K562 (cell line): ENCODE data around the gene OR10G8. TPM values are rescaled to one million over a fixed set of nuclear protein-coding genes. Genes with fewer than 3 reads are reported as not detected.

Source experiments
- ETV1 ChIP-seq: fragments of 450-650 bp; conservative IDR thresholded peaks from 2 replicates; pipeline ENCODE4 v1.6.1; 2016; ENCODE audit warnings: missing genetic modification characterization, control low read depth, low read depth, missing compliant biosample characterization
- FOSL1 ChIP-seq: fragments of 200-800 bp; sonication (Bioruptor generic); conservative IDR thresholded peaks from 2 replicates; pipeline ENCODE4 v1.6.1; 2016; ENCODE audit warnings: missing genetic modification characterization, missing compliant biosample characterization
- KHSRP ChIP-seq: fragments of 450-650 bp; IDR thresholded peaks from 2 replicates; pipeline ENCODE4 v1.6.1; 2017
- MTF1 ChIP-seq: fragments of 250-450 bp; sonication (Bioruptor Pico); IDR thresholded peaks from 2 replicates; pipeline ENCODE4 v1.9.0; 2021; ENCODE audit warnings: moderate library complexity, mild to moderate bottlenecking, inconsistent platforms, borderline replicate concordance
- MYNN ChIP-seq, 2 experiments: sonication (generic); formaldehyde crosslinking in 1 of 2; IDR thresholded peaks; 2 replicates each; pipeline versions ENCODE4 v1.5.0 to v1.6.1; 2016 to 2020; ENCODE audit warnings: antibody characterized with exemption in 1 of 2, missing genetic modification reagents in 1 of 2
- ZKSCAN8 ChIP-seq: fragments of 200-800 bp; sonication (Bioruptor generic); IDR thresholded peaks from 2 replicates; pipeline ENCODE4 v1.6.1; 2016; ENCODE audit warnings: missing genetic modification characterization, missing compliant biosample characterization
- polyA plus RNA-seq, 8 experiments: library from polyadenylated mRNA; depleted of rRNA in 4 of 8; stranded (reverse) in 5 of 8; unstranded in 3 of 8; fragments of >200 nt; fragmentation: Nextera tagmentation in 2 of 8; fragmentation: Illumina TruSeq in 1 of 8; extraction: Ambion mirVana in 2 of 8; extraction: Trizol in 1 of 8; gene quantifications; 2 replicates each; pipeline versions ENCODE4 v1.2.1 to v1.2.3, GENCODE V29; 2011 to 2014; ENCODE audit warnings: inconsistent platforms in 1 of 8, missing spikeins in 1 of 8
- total RNA-seq, 7 experiments: library from RNA; depleted of rRNA in 6 of 7; stranded (reverse); fragments of >200 nt in 6 of 7; fragmentation: Illumina TruSeq in 2 of 7; extraction: Trizol in 2 of 7; gene quantifications; 2 replicates each; pipeline versions ENCODE4 v1.2.1 to v1.2.3, GENCODE V29; 2011 to 2021; ENCODE audit warnings: low replicate concordance in 1 of 7
- TF ChIP-seq, protein P1 (sequence below), 2 experiments: fragments of 200-800 bp in 1 of 2; sonication (Bioruptor generic) in 1 of 2; sonication (generic) in 1 of 2; formaldehyde crosslinking in 1 of 2; IDR thresholded peaks in 1 of 2; conservative IDR thresholded peaks in 1 of 2; 2 replicates each; pipeline versions ENCODE4 v1.5.0 to v1.6.1; 2016 to 2020; ENCODE audit warnings: missing compliant biosample characterization in 1 of 2, missing genetic modification characterization in 1 of 2, missing genetic modification reagents in 1 of 2
- TF ChIP-seq, protein P2 (sequence below): sonication (generic); formaldehyde crosslinking; IDR thresholded peaks from 2 replicates; pipeline ENCODE4 v1.8.0; 2023; ENCODE audit warnings: mild to moderate bottlenecking, missing genetic modification reagents
- TF ChIP-seq, protein P3 (sequence below), 2 experiments: fragments of 450-650 bp; formaldehyde crosslinking in 1 of 2; IDR thresholded peaks; 2 replicates each; pipeline versions ENCODE4 v1.4.0 to v1.6.1; 2014 to 2020; ENCODE audit warnings: mild to moderate bottlenecking in 2 of 2, borderline replicate concordance in 1 of 2, low read depth in 1 of 2
- TF ChIP-seq, protein P4 (sequence below): fragments of 450-650 bp; formaldehyde crosslinking; IDR thresholded peaks from 2 replicates; pipeline ENCODE4 v1.4.0; 2022; ENCODE audit warnings: missing genetic modification characterization

The OR10G8 gene
- total and polyA plus RNA-seq, 9 of the 15 experiments (the other 6 are each of a cell fraction or from before 2014, with no cell fraction given) = not detected

DNA sequence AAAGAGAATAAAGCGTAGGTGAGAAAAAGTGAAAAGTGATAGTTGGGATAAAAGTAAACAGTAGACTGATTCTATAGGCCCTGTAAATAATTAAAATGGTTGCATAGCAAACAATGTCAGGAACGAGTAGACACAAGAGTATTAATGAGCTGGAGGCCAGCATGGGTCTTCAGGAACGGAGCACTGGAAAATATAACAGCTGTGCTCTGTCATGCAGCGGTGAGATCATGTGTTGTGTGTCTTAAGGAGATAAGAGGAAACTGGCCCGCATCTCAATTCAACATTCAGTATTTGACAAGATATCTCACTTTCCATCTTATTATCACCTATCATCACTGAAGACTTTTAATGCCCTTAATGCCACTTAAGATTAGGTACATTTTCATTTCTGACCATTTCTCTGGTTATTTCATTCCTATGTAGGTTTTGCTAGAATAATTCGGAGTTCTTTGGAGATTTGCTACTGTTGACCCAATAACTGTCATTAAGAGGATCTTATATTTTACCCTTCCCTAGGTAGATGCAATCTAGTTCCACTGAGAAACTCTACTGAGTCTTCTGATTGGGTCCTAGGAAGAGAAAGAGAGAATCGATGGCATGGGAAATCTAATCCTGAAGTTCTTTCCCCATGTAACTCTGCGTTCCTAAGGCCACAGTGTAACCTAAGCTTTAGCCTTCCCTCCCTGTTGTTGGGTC lies 53.2 kb downstream of the OR10G8 start (continued):
- TF ChIP-seq, protein P1, sequence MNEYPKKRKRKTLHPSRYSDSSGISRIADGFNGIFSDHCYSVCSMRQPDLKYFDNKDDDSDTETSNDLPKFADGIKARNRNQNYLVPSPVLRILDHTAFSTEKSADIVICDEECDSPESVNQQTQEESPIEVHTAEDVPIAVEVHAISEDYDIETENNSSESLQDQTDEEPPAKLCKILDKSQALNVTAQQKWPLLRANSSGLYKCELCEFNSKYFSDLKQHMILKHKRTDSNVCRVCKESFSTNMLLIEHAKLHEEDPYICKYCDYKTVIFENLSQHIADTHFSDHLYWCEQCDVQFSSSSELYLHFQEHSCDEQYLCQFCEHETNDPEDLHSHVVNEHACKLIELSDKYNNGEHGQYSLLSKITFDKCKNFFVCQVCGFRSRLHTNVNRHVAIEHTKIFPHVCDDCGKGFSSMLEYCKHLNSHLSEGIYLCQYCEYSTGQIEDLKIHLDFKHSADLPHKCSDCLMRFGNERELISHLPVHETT (CRISPR knock-in tag; conservative IDR thresholded peaks at IDR 0.05 in 1 of 2, IDR thresholded peaks at IDR 0.05 in 1 of 2) = peak in 1 of 2 experiments; percentile 77; a peak in 2 of 4 replicates
- TF ChIP-seq MTF1 = no peak
- TF ChIP-seq ZKSCAN8 (CRISPR knock-in tag) = peak; percentile 81
- peak; percentile 96 for TF ChIP-seq FOSL1 (tag)
- peak; percentile 66; the same call in 1 of the 2 replicates for TF ChIP-seq KHSRP
- TF ChIP-seq, protein P2, sequence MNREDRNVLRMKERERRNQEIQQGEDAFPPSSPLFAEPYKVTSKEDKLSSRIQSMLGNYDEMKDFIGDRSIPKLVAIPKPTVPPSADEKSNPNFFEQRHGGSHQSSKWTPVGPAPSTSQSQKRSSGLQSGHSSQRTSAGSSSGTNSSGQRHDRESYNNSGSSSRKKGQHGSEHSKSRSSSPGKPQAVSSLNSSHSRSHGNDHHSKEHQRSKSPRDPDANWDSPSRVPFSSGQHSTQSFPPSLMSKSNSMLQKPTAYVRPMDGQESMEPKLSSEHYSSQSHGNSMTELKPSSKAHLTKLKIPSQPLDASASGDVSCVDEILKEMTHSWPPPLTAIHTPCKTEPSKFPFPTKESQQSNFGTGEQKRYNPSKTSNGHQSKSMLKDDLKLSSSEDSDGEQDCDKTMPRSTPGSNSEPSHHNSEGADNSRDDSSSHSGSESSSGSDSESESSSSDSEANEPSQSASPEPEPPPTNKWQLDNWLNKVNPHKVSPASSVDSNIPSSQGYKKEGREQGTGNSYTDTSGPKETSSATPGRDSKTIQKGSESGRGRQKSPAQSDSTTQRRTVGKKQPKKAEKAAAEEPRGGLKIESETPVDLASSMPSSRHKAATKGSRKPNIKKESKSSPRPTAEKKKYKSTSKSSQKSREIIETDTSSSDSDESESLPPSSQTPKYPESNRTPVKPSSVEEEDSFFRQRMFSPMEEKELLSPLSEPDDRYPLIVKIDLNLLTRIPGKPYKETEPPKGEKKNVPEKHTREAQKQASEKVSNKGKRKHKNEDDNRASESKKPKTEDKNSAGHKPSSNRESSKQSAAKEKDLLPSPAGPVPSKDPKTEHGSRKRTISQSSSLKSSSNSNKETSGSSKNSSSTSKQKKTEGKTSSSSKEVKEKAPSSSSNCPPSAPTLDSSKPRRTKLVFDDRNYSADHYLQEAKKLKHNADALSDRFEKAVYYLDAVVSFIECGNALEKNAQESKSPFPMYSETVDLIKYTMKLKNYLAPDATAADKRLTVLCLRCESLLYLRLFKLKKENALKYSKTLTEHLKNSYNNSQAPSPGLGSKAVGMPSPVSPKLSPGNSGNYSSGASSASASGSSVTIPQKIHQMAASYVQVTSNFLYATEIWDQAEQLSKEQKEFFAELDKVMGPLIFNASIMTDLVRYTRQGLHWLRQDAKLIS (CRISPR knock-in tag) = no peak
- TF ChIP-seq MYNN (IDR thresholded peaks at IDR 0.05) = peak; percentile 91
- no peak for TF ChIP-seq MYNN (CRISPR knock-in tag; IDR thresholded peaks at IDR 0.05)
- 0 out of 2 replicates have a peak, but pooled peaks have one; percentile 18 for TF ChIP-seq ETV1
- TF ChIP-seq, protein P3, sequence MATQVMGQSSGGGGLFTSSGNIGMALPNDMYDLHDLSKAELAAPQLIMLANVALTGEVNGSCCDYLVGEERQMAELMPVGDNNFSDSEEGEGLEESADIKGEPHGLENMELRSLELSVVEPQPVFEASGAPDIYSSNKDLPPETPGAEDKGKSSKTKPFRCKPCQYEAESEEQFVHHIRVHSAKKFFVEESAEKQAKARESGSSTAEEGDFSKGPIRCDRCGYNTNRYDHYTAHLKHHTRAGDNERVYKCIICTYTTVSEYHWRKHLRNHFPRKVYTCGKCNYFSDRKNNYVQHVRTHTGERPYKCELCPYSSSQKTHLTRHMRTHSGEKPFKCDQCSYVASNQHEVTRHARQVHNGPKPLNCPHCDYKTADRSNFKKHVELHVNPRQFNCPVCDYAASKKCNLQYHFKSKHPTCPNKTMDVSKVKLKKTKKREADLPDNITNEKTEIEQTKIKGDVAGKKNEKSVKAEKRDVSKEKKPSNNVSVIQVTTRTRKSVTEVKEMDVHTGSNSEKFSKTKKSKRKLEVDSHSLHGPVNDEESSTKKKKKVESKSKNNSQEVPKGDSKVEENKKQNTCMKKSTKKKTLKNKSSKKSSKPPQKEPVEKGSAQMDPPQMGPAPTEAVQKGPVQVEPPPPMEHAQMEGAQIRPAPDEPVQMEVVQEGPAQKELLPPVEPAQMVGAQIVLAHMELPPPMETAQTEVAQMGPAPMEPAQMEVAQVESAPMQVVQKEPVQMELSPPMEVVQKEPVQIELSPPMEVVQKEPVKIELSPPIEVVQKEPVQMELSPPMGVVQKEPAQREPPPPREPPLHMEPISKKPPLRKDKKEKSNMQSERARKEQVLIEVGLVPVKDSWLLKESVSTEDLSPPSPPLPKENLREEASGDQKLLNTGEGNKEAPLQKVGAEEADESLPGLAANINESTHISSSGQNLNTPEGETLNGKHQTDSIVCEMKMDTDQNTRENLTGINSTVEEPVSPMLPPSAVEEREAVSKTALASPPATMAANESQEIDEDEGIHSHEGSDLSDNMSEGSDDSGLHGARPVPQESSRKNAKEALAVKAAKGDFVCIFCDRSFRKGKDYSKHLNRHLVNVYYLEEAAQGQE (IDR thresholded peaks at IDR 0.05; ENCODE audit: borderline replicate concordance) = peak; percentile 21; the same call in 1 of the 2 replicates
- TF ChIP-seq, protein P3 (CRISPR knock-in tag; IDR thresholded peaks at IDR 0.05; ENCODE audit: low read depth) = no peak
- TF ChIP-seq, protein P4, sequence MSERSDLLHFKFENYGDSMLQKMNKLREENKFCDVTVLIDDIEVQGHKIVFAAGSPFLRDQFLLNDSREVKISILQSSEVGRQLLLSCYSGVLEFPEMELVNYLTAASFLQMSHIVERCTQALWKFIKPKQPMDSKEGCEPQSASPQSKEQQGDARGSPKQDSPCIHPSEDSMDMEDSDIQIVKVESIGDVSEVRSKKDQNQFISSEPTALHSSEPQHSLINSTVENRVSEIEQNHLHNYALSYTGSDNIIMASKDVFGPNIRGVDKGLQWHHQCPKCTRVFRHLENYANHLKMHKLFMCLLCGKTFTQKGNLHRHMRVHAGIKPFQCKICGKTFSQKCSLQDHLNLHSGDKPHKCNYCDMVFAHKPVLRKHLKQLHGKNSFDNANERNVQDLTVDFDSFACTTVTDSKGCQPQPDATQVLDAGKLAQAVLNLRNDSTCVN (CRISPR knock-in tag) = 0 out of 2 replicates have a peak, but pooled peaks have one; percentile 31
